ENCODE measurements around the gene CLCN7.

CLCN7 gene

DNA sequence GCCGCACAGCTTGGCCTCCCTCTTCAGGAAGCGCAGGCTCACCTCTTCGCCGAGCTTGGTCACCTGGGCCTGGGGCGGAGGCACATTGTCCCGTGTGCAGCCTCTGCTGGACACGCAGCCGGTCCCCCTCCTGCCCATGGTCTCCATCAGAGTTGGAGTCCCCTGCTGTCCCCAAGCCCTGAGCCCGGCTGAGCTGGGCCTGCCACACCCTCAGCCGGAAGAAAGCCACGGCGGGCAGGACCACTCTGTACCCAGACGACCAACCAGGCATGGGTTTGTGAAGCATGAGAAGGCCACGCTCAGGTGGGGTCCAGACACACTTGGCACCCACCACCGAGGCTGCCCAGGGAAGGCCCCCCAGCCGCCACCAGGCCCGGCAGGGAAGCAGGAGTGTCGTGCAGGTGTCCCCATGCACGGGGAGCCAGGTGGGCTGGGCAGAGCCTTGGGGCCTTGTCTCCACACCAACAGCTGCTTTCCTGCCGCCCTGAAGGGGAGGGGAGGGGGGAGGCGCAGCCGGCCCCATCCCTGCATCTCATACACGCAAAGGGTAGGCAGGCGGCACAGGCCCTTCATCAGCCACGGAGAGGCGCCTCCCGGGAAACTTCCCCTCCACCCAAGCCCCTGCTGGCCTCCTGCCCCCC is 35.6 kb downstream of the CLCN7 start:
- no peak for DNase-seq (ENCODE audit: low read depth in 2 of 2)
- no peak overlapping the region for H3K4me3 ChIP-seq (replicated peaks in 1 of 2; ENCODE audit: low read depth in 2 of 2, low read length in 2 of 2)
- TF ChIP-seq, protein P1, sequence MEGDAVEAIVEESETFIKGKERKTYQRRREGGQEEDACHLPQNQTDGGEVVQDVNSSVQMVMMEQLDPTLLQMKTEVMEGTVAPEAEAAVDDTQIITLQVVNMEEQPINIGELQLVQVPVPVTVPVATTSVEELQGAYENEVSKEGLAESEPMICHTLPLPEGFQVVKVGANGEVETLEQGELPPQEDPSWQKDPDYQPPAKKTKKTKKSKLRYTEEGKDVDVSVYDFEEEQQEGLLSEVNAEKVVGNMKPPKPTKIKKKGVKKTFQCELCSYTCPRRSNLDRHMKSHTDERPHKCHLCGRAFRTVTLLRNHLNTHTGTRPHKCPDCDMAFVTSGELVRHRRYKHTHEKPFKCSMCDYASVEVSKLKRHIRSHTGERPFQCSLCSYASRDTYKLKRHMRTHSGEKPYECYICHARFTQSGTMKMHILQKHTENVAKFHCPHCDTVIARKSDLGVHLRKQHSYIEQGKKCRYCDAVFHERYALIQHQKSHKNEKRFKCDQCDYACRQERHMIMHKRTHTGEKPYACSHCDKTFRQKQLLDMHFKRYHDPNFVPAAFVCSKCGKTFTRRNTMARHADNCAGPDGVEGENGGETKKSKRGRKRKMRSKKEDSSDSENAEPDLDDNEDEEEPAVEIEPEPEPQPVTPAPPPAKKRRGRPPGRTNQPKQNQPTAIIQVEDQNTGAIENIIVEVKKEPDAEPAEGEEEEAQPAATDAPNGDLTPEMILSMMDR (IDR thresholded peaks at IDR 0.05; ENCODE audit: low read depth, low read length) = no peak

DNA sequence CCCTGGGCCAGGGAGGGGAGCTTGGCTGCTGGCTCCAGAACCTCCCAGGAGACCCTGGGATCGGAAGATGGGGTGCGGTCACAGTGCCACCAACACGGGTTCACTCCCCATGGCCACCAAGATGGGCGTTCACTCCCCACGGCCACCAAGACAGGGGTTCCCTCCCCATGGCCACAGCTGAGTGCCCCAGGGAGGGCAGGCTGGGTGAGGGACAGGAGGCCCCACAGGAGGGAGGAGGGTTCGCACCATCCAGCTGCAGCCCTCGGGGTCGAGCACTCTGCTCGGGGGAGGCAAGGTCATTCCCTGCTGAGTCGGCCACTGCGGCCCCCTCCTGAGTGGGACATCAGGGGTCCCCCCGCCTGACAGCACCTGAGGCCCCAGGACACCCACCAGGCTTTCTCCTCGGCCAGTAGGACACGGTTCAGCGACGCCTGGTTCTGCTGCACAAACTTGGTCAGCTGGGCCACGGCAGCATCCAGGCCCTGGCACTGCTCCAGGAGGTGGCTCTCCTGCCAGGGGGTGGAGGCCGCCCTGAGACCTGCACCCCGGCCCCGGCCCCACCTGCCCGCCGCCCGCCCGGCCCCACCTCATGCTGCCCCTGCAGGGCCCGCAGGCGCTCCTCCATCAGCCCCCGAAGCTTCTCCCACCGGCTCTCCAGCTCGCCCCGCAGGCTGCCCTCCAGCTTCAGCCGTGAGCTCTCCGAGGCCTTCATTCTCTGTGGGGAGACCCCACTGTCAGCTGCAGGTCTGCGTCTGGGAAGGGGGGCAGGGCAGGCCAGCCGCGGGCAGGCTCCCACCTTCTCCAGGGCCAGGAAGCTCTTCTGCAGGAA is 36.4 kb downstream of the CLCN7 start:
- TF ChIP-seq, protein P1 (IDR thresholded peaks at IDR 0.05; ENCODE audit: low read depth, low read length) = no peak
- no peak overlapping the region for H3K4me3 ChIP-seq (replicated peaks in 1 of 2; ENCODE audit: low read depth in 2 of 2, low read length in 2 of 2)
- DNase-seq (ENCODE audit: low read depth in 2 of 2) = no peak

DNA sequence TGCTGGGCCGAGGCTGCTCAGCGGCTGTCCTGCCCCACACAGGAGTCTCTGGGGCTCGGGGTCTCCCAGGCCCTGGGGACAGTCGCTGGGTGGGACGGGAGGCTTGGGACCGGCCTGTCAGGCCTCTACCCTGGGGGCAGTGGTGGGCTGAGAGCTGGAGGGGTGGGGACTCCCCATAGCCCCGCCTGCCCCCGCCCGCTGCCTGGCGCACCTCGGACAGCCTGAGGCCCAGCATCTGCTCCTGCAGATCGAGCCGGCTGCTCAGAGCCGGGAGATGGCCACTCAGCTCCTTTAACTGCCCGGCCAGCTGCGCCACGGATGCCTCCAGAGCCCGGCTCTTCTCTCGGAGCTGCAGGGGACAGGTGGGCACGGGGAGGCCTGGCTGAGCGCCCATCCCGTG is 37.2 kb downstream of the CLCN7 start:
- no peak for DNase-seq (ENCODE audit: low read depth in 2 of 2)
- TF ChIP-seq, protein P1 (IDR thresholded peaks at IDR 0.05; ENCODE audit: low read depth, low read length) = no peak
- no peak overlapping the region for H3K4me3 ChIP-seq (replicated peaks in 1 of 2; ENCODE audit: low read depth in 2 of 2, low read length in 2 of 2)

DNA sequence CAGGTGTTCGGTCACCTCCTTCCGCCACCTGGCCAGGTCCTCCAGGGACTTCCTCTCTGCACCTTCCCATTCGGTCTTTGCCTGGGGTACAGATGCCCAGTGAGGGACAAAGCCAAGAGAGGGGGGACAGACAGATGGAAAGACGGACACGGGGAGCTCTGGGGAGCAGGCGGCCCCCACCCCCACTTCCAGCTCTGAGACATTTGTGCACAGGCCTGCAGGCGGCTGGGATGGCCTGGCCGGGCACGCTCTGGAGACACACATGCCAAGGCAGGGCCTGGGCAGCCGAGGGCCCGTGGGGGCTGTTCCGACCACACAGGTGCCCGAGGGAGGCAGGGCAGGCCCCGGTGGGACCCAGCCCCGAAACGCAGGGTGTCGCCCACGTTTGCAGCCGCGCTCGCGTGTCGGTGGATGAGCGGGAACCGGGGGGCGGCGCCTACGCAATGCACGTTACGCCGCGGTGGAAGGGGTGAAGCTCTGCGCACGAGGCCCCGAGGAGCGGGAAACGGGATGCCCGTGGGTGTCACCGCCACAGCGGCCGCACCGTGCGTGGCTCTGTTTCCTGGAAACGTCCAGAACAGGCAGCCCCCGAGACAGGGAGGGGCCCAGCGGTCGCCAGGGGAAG is 38.0 kb downstream of the CLCN7 start:
- H3K4me3 ChIP-seq (replicated peaks in 1 of 2; ENCODE audit: low read depth in 2 of 2, low read length in 2 of 2) = no peak overlapping the region
- no peak for DNase-seq (ENCODE audit: low read depth in 2 of 2)
- TF ChIP-seq, protein P1 (IDR thresholded peaks at IDR 0.05; ENCODE audit: low read depth, low read length) = no peak

DNA sequence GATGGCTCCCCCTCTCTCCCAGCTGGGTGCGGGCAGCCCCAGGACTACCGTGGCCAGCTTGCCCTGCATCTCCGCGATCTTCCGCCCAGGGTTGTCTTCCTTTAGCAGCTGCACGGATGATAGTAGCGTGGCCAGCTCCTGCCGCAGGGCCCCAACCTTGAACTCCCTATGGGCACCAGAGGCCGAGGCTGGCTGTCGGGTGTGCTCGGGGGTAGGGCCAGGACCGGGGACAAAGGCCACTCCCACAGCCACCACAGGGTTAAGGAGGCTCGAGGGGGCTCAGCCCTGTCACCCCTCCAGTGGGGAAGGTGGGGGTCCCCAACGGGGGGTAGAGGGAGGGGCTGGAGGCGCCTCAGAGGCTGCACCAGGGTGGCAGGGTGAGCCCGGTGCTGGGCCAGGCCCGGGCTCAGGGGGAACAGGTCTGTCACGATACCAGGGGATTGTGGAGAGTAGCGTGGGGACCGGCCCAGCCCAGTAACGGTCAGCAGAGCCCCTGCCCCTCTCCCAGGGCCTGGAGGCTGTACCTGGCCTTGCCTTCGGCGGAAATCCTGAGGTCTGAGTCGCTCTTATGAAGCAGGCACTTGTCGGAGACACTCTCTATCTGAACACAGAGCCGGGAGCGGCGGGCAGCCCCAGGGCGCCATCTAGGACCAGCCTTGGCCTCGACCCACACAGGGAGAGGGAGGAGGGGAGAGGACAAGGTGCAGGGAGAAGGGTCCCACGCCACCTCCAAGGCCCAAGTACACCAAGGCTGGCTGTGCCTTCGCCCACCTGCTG is 38.7 kb downstream of the CLCN7 start:
- DNase-seq (ENCODE audit: low read depth in 2 of 2) = no peak
- TF ChIP-seq, protein P1 (IDR thresholded peaks at IDR 0.05; ENCODE audit: low read depth, low read length) = no peak
- H3K4me3 ChIP-seq (replicated peaks in 1 of 2; ENCODE audit: low read depth in 2 of 2, low read length in 2 of 2) = no peak overlapping the region

Measured in cardiac fibroblast (primary cell).